Trophoblast cell (in vitro differentiated cells and primary cell): Measurements from ENCODE around the gene CNTN2.

Experiments used
- DNase-seq, 2 donors: peaks; one replicate each; pipeline ENCODE4 v3.0.0-alpha.2; 2016
- H2AFZ ChIP-seq: 2 replicates; pipeline ENCODE4 v1.6.1; 2013; ENCODE audit warnings: low read length, moderate library complexity, mild to moderate bottlenecking; ENCODE audit not compliant: insufficient read depth, poor library complexity
- H2AK5ac ChIP-seq: 2 replicates; pipeline ENCODE4 v1.6.1; 2013; ENCODE audit warnings: mild to moderate bottlenecking, low read length
- H2BK120ac ChIP-seq: 2 replicates; pipeline ENCODE4 v1.6.1; 2013; ENCODE audit warnings: low read length, mild to moderate bottlenecking, moderate library complexity; ENCODE audit not compliant: insufficient read depth, poor library complexity
- H2BK12ac ChIP-seq: 2 replicates; pipeline ENCODE4 v1.6.1; 2013; ENCODE audit warnings: mild to moderate bottlenecking, low read length, moderate library complexity
- H2BK5ac ChIP-seq: 2 replicates; pipeline ENCODE4 v1.6.1; 2013; ENCODE audit warnings: low read length, low read depth, moderate library complexity, mild to moderate bottlenecking; ENCODE audit not compliant: poor library complexity
- H3K14ac ChIP-seq: 2 replicates; pipeline ENCODE4 v1.6.1; 2013; ENCODE audit warnings: mild to moderate bottlenecking, low read length
- H3K18ac ChIP-seq: 2 replicates; pipeline ENCODE4 v1.6.1; 2013; ENCODE audit warnings: mild to moderate bottlenecking, low read length
- H3K23ac ChIP-seq: 2 replicates; pipeline ENCODE4 v1.6.1; 2013; ENCODE audit warnings: low read length
- H3K27ac ChIP-seq: 2 replicates; pipeline ENCODE4 v1.5.1; 2013; ENCODE audit warnings: low read depth, mild to moderate bottlenecking, inconsistent platforms, low read length, moderate library complexity
- H3K27me3 ChIP-seq: 2 replicates; pipeline ENCODE4 v1.6.1; 2013; ENCODE audit warnings: inconsistent platforms, mild to moderate bottlenecking, low read length, moderate library complexity; ENCODE audit not compliant: insufficient read depth
- H3K36me3 ChIP-seq, 2 experiments: 1 replicate in 1 of 2; 2 replicates in 1 of 2; pipeline ENCODE4 v1.6.1; 2013; ENCODE audit warnings: low read length in 2 of 2, mild to moderate bottlenecking in 2 of 2, moderate library complexity in 1 of 2; ENCODE audit not compliant: insufficient read depth in 2 of 2, control insufficient read depth in 1 of 2
- H3K4ac ChIP-seq: 2 replicates; pipeline ENCODE4 v1.6.1; 2013; ENCODE audit warnings: low read depth, mild to moderate bottlenecking, low read length, moderate library complexity
- H3K4me1 ChIP-seq, 2 experiments: 1 replicate in 1 of 2; 2 replicates in 1 of 2; pipeline ENCODE4 v1.6.1; 2013; ENCODE audit warnings: low read length in 2 of 2, mild to moderate bottlenecking in 2 of 2, moderate library complexity in 1 of 2; ENCODE audit not compliant: insufficient read depth in 2 of 2, control insufficient read depth in 1 of 2
- H3K4me2 ChIP-seq: 2 replicates; pipeline ENCODE4 v1.6.1; 2013; ENCODE audit warnings: inconsistent platforms, mild to moderate bottlenecking, low read length, moderate library complexity
- H3K4me3 ChIP-seq: 2 replicates; pipeline ENCODE4 v1.5.1; 2013; ENCODE audit warnings: mild to moderate bottlenecking, low read depth, low read length, inconsistent platforms
- H3K79me1 ChIP-seq: one replicate; pipeline ENCODE4 v1.6.1; 2013; ENCODE audit warnings: low read length
- H3K79me2 ChIP-seq: 2 replicates; pipeline ENCODE4 v1.6.1; 2013; ENCODE audit warnings: low read length, mild to moderate bottlenecking; ENCODE audit not compliant: control insufficient read depth, insufficient read depth, poor library complexity
- H3K9ac ChIP-seq: 2 replicates; pipeline ENCODE4 v1.6.1; 2013; ENCODE audit warnings: mild to moderate bottlenecking, low read length
- H3K9me3 ChIP-seq: 2 replicates; pipeline ENCODE4 v1.6.1; 2013; ENCODE audit warnings: low read depth, mild to moderate bottlenecking, control low read depth, inconsistent platforms, low read length; ENCODE audit not compliant: insufficient read depth
- H4K12ac ChIP-seq: 2 replicates; pipeline ENCODE4 v1.6.1; 2013; ENCODE audit warnings: low read depth, mild to moderate bottlenecking, low read length, moderate library complexity
- H4K8ac ChIP-seq: 2 replicates; pipeline ENCODE4 v1.6.1; 2013; ENCODE audit warnings: low read depth, mild to moderate bottlenecking, low read length, moderate library complexity
- H4K91ac ChIP-seq: one replicate; pipeline ENCODE4 v1.6.1; 2013; ENCODE audit warnings: low read depth, mild to moderate bottlenecking, low read length, moderate library complexity
- WGBS: extraction: QIAGEN DNeasy Blood & Tissue Kit; methylation state at CpG from one replicate; pipeline ENCODE4 v1.1.7; 2013; ENCODE audit warnings: missing lambda C conversion rate; ENCODE audit not compliant: insufficient read length, insufficient coverage; ENCODE audit errors: extremely low coverage; 5-methylcytosine and 5-hydroxymethylcytosine counted together

Gene CNTN2

GRCh38 chr1:205041998-205042910 lies 758 bp upstream of the CNTN2 start:
- WGBS = no CpG with 5 or more reads among the region's 16 CpGs
- no peak overlapping the region for H2BK5ac ChIP-seq
- H3K79me1 ChIP-seq = no peaks in the 10 kb centered on the region
- H3K79me2 ChIP-seq = no peaks in the 10 kb centered on the region
- H3K4ac ChIP-seq = no peak overlapping the region
- H3K9me3 ChIP-seq = peaks cover 3% of the 10 kb centered on the region
- no peak overlapping the region for H4K91ac ChIP-seq
- peaks cover 22% of the 10 kb centered on the region for H3K27me3 ChIP-seq
- H4K8ac ChIP-seq = no peak overlapping the region
- H3K9ac ChIP-seq = no peak overlapping the region
- H3K4me1 ChIP-seq = no peaks in the 10 kb centered on the region
- no peak overlapping the region for H3K4me3 ChIP-seq
- no peak overlapping the region for H2BK12ac ChIP-seq
- H3K36me3 ChIP-seq = no peaks in the 10 kb centered on the region
- H2BK120ac ChIP-seq = no peak overlapping the region
- H3K18ac ChIP-seq = no peak overlapping the region
- H2AFZ ChIP-seq = no peak overlapping the region
- DNase-seq = no peak
- H3K14ac ChIP-seq = no peak overlapping the region
- H3K4me2 ChIP-seq = no peak overlapping the region
- no peak overlapping the region for H3K23ac ChIP-seq
- no peak overlapping the region for H3K27ac ChIP-seq
- no peak overlapping the region for H2AK5ac ChIP-seq
- no peak overlapping the region for H4K12ac ChIP-seq

GRCh38 chr1:205043866-205044265 lies 854 bp downstream of the CNTN2 start:
- no peak overlapping the region for H3K14ac ChIP-seq
- H3K9me3 ChIP-seq = peaks cover 3% of the 10 kb centered on the region
- H3K4me3 ChIP-seq = no peak overlapping the region
- no peak for DNase-seq
- H3K9ac ChIP-seq = no peak overlapping the region
- H4K12ac ChIP-seq = no peak overlapping the region
- no peak overlapping the region for H2AFZ ChIP-seq
- H3K4me1 ChIP-seq = no peaks in the 10 kb centered on the region
- WGBS = no CpG with 5 or more reads among the region's 4 CpGs
- no peaks in the 10 kb centered on the region for H3K36me3 ChIP-seq
- no peak overlapping the region for H3K4me2 ChIP-seq
- H3K27ac ChIP-seq = no peak overlapping the region
- H2BK5ac ChIP-seq = no peak overlapping the region
- no peaks in the 10 kb centered on the region for H3K79me1 ChIP-seq
- no peak overlapping the region for H4K8ac ChIP-seq
- H3K4ac ChIP-seq = no peak overlapping the region
- H3K23ac ChIP-seq = no peak overlapping the region
- no peak overlapping the region for H3K18ac ChIP-seq
- H2BK120ac ChIP-seq = no peak overlapping the region
- H3K27me3 ChIP-seq = peaks cover 22% of the 10 kb centered on the region
- H4K91ac ChIP-seq = no peak overlapping the region
- no peaks in the 10 kb centered on the region for H3K79me2 ChIP-seq
- no peak overlapping the region for H2AK5ac ChIP-seq
- H2BK12ac ChIP-seq = no peak overlapping the region

- Histone ChIP-seq H3K27me3 (peaks cover 22% of the 10 kb centered on the region), H3K79me2 (no peaks in the 10 kb centered on the region), H4K12ac (no peak overlapping the region), H3K4me1 (no peaks in the 10 kb centered on the region), H3K9me3 (peaks cover 3% of the 10 kb centered on the region), H3K79me1 (no peaks in the 10 kb centered on the region), H3K9ac (no peak overlapping the region), H4K8ac (no peak overlapping the region), H3K4me2 (no peak overlapping the region), H3K4ac (no peak overlapping the region), H3K18ac (no peak overlapping the region), H2AK5ac (no peak overlapping the region), H3K23ac (no peak overlapping the region), H2AFZ (no peak overlapping the region), H4K91ac (no peak overlapping the region), H3K4me3 (no peak overlapping the region), H3K36me3 (no peaks in the 10 kb centered on the region), H3K14ac (no peak overlapping the region), H2BK5ac (no peak overlapping the region), H2BK12ac (no peak overlapping the region), H2BK120ac (no peak overlapping the region), H3K27ac (no peak overlapping the region)
- WGBS = no CpG with 5 or more reads among the region's 5 CpGs
- DNase-seq = no peak
Observed at GRCh38 chr1:205044741-205045140, 1.7 kb downstream of the CNTN2 start.

GRCh38 chr1:205045146-205045545 lies 2.1 kb downstream of the CNTN2 start:
- H3K4me3 ChIP-seq = no peak overlapping the region
- no peak overlapping the region for H3K4me2 ChIP-seq
- H4K8ac ChIP-seq = no peak overlapping the region
- no peak overlapping the region for H2AFZ ChIP-seq
- H3K4ac ChIP-seq = no peak overlapping the region
- peaks cover 3% of the 10 kb centered on the region for H3K9me3 ChIP-seq
- no peak overlapping the region for H3K18ac ChIP-seq
- H3K4me1 ChIP-seq = no peaks in the 10 kb centered on the region
- WGBS = 100% methylated on average over 4 of the region's 11 CpGs
- H3K27me3 ChIP-seq = peaks cover 22% of the 10 kb centered on the region
- no peak overlapping the region for H2BK5ac ChIP-seq
- no peak for DNase-seq
- no peak overlapping the region for H2AK5ac ChIP-seq
- H3K79me2 ChIP-seq = no peaks in the 10 kb centered on the region
- no peak overlapping the region for H4K12ac ChIP-seq
- H3K23ac ChIP-seq = no peak overlapping the region
- H3K9ac ChIP-seq = no peak overlapping the region
- no peaks in the 10 kb centered on the region for H3K79me1 ChIP-seq
- H3K36me3 ChIP-seq = no peaks in the 10 kb centered on the region
- no peak overlapping the region for H3K27ac ChIP-seq
- no peak overlapping the region for H3K14ac ChIP-seq
- H2BK12ac ChIP-seq = no peak overlapping the region
- H4K91ac ChIP-seq = no peak overlapping the region
- no peak overlapping the region for H2BK120ac ChIP-seq
